Fibroblast of the aortic adventitia (primary cell): Measurements from ENCODE around the gene ATP8A2. TPM values are rescaled to one million over a fixed set of nuclear protein-coding genes. Genes with fewer than 3 reads are reported as not detected.

Source experiments
- DNase-seq: peaks from one replicate; pipeline ENCODE4 v3.0.0-alpha.2; 2010; ENCODE audit warnings: low read depth
- H3K4me3 ChIP-seq: 2 replicates; pipeline ENCODE4 v1.5.1; 2011; ENCODE audit warnings: low read depth, mild to moderate bottlenecking, control low read depth, low read length, moderate library complexity
- CTCF ChIP-seq: IDR thresholded peaks from 2 replicates; pipeline ENCODE4 v1.5.1; 2011; ENCODE audit warnings: mild to moderate bottlenecking, low read length, control low read depth, inconsistent platforms; ENCODE audit not compliant: insufficient read depth
- total RNA-seq: library from RNA; depleted of rRNA; stranded (reverse); fragments of >200 nt; gene quantifications from 2 replicates; pipeline ENCODE4 v1.2.3, GENCODE V29; 2012; ENCODE audit warnings: low replicate concordance

The ATP8A2 gene
- total RNA-seq, 1 donor: under 0.01 TPM

- no peak for DNase-seq
- TF ChIP-seq CTCF: no peak
- no peak overlapping the region for H3K4me3 ChIP-seq
Measured at GRCh38 chr13:25380082-25380481, 8.3 kb downstream of the ATP8A2 start.

GRCh38 chr13:25380741-25381324 lies 9.1 kb downstream of the ATP8A2 start:
- no peak overlapping the region for H3K4me3 ChIP-seq
- TF ChIP-seq CTCF: no peak
- no peak for DNase-seq

- H3K4me3 ChIP-seq: no peak overlapping the region
- DNase-seq: no peak
- TF ChIP-seq CTCF: no peak
Measured at GRCh38 chr13:25384758-25385410, 13.1 kb downstream of the ATP8A2 start.

GRCh38 chr13:25391932-25392331 lies 20.2 kb downstream of the ATP8A2 start:
- no peak for TF ChIP-seq CTCF
- no peak for DNase-seq
- no peak overlapping the region for H3K4me3 ChIP-seq

GRCh38 chr13:25394402-25395060 lies 22.8 kb downstream of the ATP8A2 start:
- no peak for DNase-seq
- no peak for TF ChIP-seq CTCF

GRCh38 chr13:25397763-25398162 lies 26.0 kb downstream of the ATP8A2 start:
- no peak overlapping the region for H3K4me3 ChIP-seq
- no peak for TF ChIP-seq CTCF
- no peak for DNase-seq

More at GRCh38 chr13:25394402-25395060, 22.8 kb downstream of the ATP8A2 start:
- H3K4me3 ChIP-seq: no peak overlapping the region
